Osteocyte (in vitro differentiated cells): ENCODE data around the gene TMEFF2. TPM values are rescaled to one million over a fixed set of nuclear protein-coding genes. Genes with fewer than 3 reads are reported as not detected.

Experiments
- DNase-seq: peaks from one replicate; pipeline ENCODE4 v3.0.0; 2021; ENCODE audit warnings: mixed read lengths; ENCODE audit not compliant: unreplicated experiment; ENCODE audit errors: extremely low spot score
- H3K27ac Mint-ChIP-seq: one replicate; pipeline ENCODE4 v1.8.0; 2021; ENCODE audit warnings: mild to moderate bottlenecking, mixed read lengths; ENCODE audit not compliant: unreplicated experiment
- H3K27me3 Mint-ChIP-seq: one replicate; pipeline ENCODE4 v1.8.0; 2021; ENCODE audit warnings: mixed read lengths; ENCODE audit not compliant: unreplicated experiment
- H3K36me3 Mint-ChIP-seq: one replicate; pipeline ENCODE4 v1.8.0; 2021; ENCODE audit warnings: mixed read lengths; ENCODE audit not compliant: unreplicated experiment
- H3K4me1 Mint-ChIP-seq: one replicate; pipeline ENCODE4 v1.8.0; 2021; ENCODE audit warnings: mixed read lengths; ENCODE audit not compliant: unreplicated experiment
- H3K4me3 Mint-ChIP-seq: one replicate; pipeline ENCODE4 v1.8.0; 2021; ENCODE audit warnings: mild to moderate bottlenecking, moderate library complexity, mixed read lengths; ENCODE audit not compliant: unreplicated experiment
- H3K9me3 Mint-ChIP-seq: one replicate; pipeline ENCODE4 v1.8.0; 2021; ENCODE audit warnings: mixed read lengths; ENCODE audit not compliant: unreplicated experiment
- CTCF ChIP-seq: fragments of 200-600 bp; sonication (generic); IDR thresholded peaks from 2 replicates; pipeline ENCODE4 v1.5.0; 2021; ENCODE audit warnings: antibody characterized with exemption, mild to moderate bottlenecking, moderate library complexity
- total RNA-seq: library from RNA; stranded (reverse); gene quantifications from 2 replicates; pipeline ENCODE4 v1.2.1, GENCODE V29; 2021

Gene TMEFF2
- total RNA-seq, 1 donor from 2014 or later = 46.8 TPM

DNA sequence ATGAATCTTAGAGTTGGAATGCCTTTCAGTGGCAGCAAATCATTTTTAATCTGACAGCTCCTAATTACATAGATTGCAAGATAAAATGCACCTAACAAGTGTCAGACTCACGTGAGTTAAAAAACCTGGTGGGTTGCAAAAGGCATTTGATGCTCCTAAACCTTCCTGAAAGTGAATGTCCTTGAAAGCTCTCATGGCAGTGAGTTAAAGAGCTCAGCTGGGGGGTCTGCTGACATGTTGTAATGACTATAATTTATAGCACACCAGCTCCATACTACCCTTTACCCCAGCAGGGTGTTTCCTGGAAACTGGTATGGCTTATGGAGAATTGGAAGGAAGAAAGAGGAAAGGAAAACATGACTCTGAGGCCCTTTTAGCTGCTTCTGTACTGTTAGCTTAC is 256.0 kb downstream of the TMEFF2 start:
- Mint-ChIP-seq H3K9me3 (no peaks in the 10 kb centered on the region), H3K36me3 (no peaks in the 10 kb centered on the region), H3K4me3 (no peak overlapping the region), H3K27ac (no peak overlapping the region), H3K4me1 (peaks cover 18% of the 10 kb centered on the region), H3K27me3 (no peaks in the 10 kb centered on the region)
- TF ChIP-seq CTCF = no peak
- DNase-seq = no peak

DNA sequence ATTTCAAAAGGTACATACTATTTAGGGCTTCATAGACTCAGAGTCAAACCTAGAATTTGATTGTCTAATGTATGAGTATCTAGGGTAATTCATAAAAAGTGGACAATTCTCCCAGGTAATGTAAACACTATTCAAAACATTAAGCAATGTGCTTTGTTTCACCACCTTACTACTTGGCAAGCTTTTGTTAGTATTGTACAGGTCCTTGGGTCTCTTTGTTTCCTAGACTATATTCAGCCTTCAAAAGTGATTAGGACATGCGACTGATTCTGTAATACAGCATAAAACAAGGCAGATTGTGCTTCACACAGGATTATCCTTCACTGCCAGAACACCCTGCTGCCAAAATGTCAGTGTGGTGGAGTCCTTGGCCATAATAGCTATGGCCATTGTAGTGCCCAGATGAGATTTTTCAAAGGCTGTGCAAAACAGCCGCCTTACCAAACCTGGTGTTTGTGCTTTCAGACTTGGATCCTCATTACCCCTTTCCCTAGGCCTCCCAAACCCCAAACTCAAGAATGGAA is 257.8 kb downstream of the TMEFF2 start:
- H3K9me3 Mint-ChIP-seq = no peaks in the 10 kb centered on the region
- DNase-seq = no peak
- no peak overlapping the region for H3K4me3 Mint-ChIP-seq
- H3K36me3 Mint-ChIP-seq = no peaks in the 10 kb centered on the region
- no peaks in the 10 kb centered on the region for H3K27me3 Mint-ChIP-seq
- no peak overlapping the region for H3K27ac Mint-ChIP-seq
- no peak for TF ChIP-seq CTCF
- H3K4me1 Mint-ChIP-seq = peaks cover 10% of the 10 kb centered on the region

- H3K9me3 Mint-ChIP-seq = no peaks in the 10 kb centered on the region
- DNase-seq = no peak
- no peak for TF ChIP-seq CTCF
- no peak overlapping the region for H3K4me3 Mint-ChIP-seq
- peaks cover 12% of the 10 kb centered on the region for H3K4me1 Mint-ChIP-seq
- no peak overlapping the region for H3K27ac Mint-ChIP-seq
- no peaks in the 10 kb centered on the region for H3K27me3 Mint-ChIP-seq
- no peaks in the 10 kb centered on the region for H3K36me3 Mint-ChIP-seq
Observed at GRCh38 chr2:191935247-191935646, 259.5 kb downstream of the TMEFF2 start.

GRCh38 chr2:191933307-191934105 is 261.2 kb downstream of the TMEFF2 start:
- Mint-ChIP-seq H3K9me3 (no peaks in the 10 kb centered on the region), H3K4me3 (no peak overlapping the region), H3K36me3 (no peaks in the 10 kb centered on the region), H3K27me3 (no peaks in the 10 kb centered on the region), H3K27ac (no peak overlapping the region), H3K4me1 (peaks cover 24% of the 10 kb centered on the region)
- DNase-seq = no peak
- no peak for TF ChIP-seq CTCF

GRCh38 chr2:191932286-191932685 is 262.4 kb downstream of the TMEFF2 start:
- Mint-ChIP-seq H3K27me3 (no peaks in the 10 kb centered on the region), H3K4me1 (peaks cover 36% of the 10 kb centered on the region), H3K36me3 (no peaks in the 10 kb centered on the region), H3K4me3 (no peak overlapping the region), H3K27ac (no peak overlapping the region), H3K9me3 (no peaks in the 10 kb centered on the region)
- no peak for DNase-seq
- TF ChIP-seq CTCF = no peak
